Gastrocnemius medialis (tissue), 4 donors: Measurements from ENCODE around the gene FOXO6. TPM values are rescaled to one million over a fixed set of nuclear protein-coding genes. Genes with fewer than 3 reads are reported as not detected.

Source experiments
- ATAC-seq, 2 donors: fragments of 150-250 bp; one replicate each; pipeline ENCODE4 v1.9.1; 2016
- DNase-seq, 2 donors: peaks; one replicate each; pipeline ENCODE4 v3.0.0-alpha.2; 2019
- H3K27ac ChIP-seq, 4 donors: fragments of 200-600 bp; sonication (generic); 1 replicate in 1 of 4; 2 replicates in 3 of 4; pipeline ENCODE4 v1.5.1; 2016 to 2018; ENCODE audit warnings: mild to moderate bottlenecking in 2 of 4, moderate library complexity in 1 of 4
- H3K27me3 ChIP-seq, 3 donors: fragments of 200-600 bp; sonication (generic) in 2 of 3; 1 replicate in 1 of 3; 2 replicates in 2 of 3; pipeline versions ENCODE4 v1.5.1 to v1.6.0; 2016 to 2019; ENCODE audit warnings: mild to moderate bottlenecking in 1 of 3, moderate library complexity in 1 of 3
- H3K36me3 ChIP-seq, 2 donors: fragments of 200-600 bp; sonication (generic) in 1 of 2; one replicate each; pipeline ENCODE4 v1.5.1; 2017 to 2018
- H3K4me1 ChIP-seq, 2 donors: fragments of 200-600 bp; sonication (generic) in 1 of 2; one replicate each; pipeline ENCODE4 v1.5.1; 2016 to 2017; ENCODE audit warnings: mild to moderate bottlenecking in 2 of 2
- H3K4me3 ChIP-seq, 4 donors: fragments of 200-600 bp; sonication (generic) in 3 of 4; 1 replicate in 1 of 4; 2 replicates in 3 of 4; pipeline ENCODE4 v1.5.1; 2016 to 2019; ENCODE audit warnings: mild to moderate bottlenecking in 2 of 4
- H3K9me3 ChIP-seq, 3 donors: fragments of 200-600 bp; sonication (generic) in 2 of 3; 1 replicate in 1 of 3; 2 replicates in 2 of 3; pipeline ENCODE4 v1.5.1; 2016 to 2019
- POLR2A ChIP-seq, 2 donors: fragments of 450-650 bp; IDR thresholded peaks; one replicate each; pipeline ENCODE4 v1.6.1; 2017; ENCODE audit warnings: antibody characterized with exemption in 2 of 2, mild to moderate bottlenecking in 2 of 2, moderate library complexity in 2 of 2
- in situ Hi-C, 4 donors: fragments of 200-750 bp; cut with MboI; loops; one replicate each; pipeline versions ENCODE4 v1.15.0 to v1.8.0; 2017; ENCODE audit warnings: low sequenced_read_pairs in 4 of 4
- intact Hi-C: fragments of 100-400 bp; cut with DNase I; formaldehyde crosslinking; loops from one replicate; pipeline ENCODE4 v1.15.1; 2023; ENCODE audit warnings: low total_unique reads
- total RNA-seq, 4 donors: library from RNA; depleted of rRNA; stranded (reverse); fragments of >200 nt; gene quantifications; one replicate each; pipeline versions ENCODE4 v1.1.0 to v1.2.3, GENCODE V29; 2016
- TF ChIP-seq, protein P1 (sequence below), 5 experiments: fragments of 450-650 bp in 3 of 5; fragments of 200-600 bp in 2 of 5; sonication (generic) in 2 of 5; IDR thresholded peaks in 4 of 5; conservative IDR thresholded peaks in 1 of 5; 1 replicate in 4 of 5; 2 replicates in 1 of 5; pipeline ENCODE4 v1.5.1; 2016 to 2019; ENCODE audit warnings: antibody characterized with exemption in 5 of 5, mild to moderate bottlenecking in 3 of 5, moderate library complexity in 3 of 5

The FOXO6 gene
- total RNA-seq, 4 donors from 2014 or later = 0.20 to 3.9 (median 0.94) TPM

- Histone ChIP-seq H3K36me3 (no peaks in the 10 kb centered on the region), H3K27me3 (no peaks in the 10 kb centered on the region), H3K9me3 (no peaks in the 10 kb centered on the region), H3K27ac (no peak overlapping the region), H3K4me3 (no peak overlapping the region), H3K4me1 (peaks cover 28 to 34% of the 10 kb centered on the region in 2 donors)
- ATAC-seq = no peak
- no peak for TF ChIP-seq POLR2A (IDR thresholded peaks at IDR 0.05)
- TF ChIP-seq, protein P1, sequence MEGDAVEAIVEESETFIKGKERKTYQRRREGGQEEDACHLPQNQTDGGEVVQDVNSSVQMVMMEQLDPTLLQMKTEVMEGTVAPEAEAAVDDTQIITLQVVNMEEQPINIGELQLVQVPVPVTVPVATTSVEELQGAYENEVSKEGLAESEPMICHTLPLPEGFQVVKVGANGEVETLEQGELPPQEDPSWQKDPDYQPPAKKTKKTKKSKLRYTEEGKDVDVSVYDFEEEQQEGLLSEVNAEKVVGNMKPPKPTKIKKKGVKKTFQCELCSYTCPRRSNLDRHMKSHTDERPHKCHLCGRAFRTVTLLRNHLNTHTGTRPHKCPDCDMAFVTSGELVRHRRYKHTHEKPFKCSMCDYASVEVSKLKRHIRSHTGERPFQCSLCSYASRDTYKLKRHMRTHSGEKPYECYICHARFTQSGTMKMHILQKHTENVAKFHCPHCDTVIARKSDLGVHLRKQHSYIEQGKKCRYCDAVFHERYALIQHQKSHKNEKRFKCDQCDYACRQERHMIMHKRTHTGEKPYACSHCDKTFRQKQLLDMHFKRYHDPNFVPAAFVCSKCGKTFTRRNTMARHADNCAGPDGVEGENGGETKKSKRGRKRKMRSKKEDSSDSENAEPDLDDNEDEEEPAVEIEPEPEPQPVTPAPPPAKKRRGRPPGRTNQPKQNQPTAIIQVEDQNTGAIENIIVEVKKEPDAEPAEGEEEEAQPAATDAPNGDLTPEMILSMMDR (IDR thresholded peaks at IDR 0.05 in 4 of 5, conservative IDR thresholded peaks at IDR 0.05 in 1 of 5) = no peak
- intact Hi-C loops = loop anchor here (10.0 kb wide), 1 partner anchor 309 kb away; no protein-coding TSS in a partner anchor
- DNase-seq = no peak
- in situ Hi-C loops = no loop called here
Measured at GRCh38 chr1:41355356-41355755, 5.9 kb upstream of the FOXO6 start.

GRCh38 chr1:41355761-41356160 is 5.5 kb upstream of the FOXO6 start:
- H3K4me1 ChIP-seq = peaks cover 32 to 38% of the 10 kb centered on the region in 2 donors
- intact Hi-C loops (loop anchor here (10.0 kb wide), 1 partner anchor 309 kb away; no protein-coding TSS in a partner anchor), in situ Hi-C loops (no loop called here)
- H3K27ac ChIP-seq = no peak overlapping the region
- H3K27me3 ChIP-seq = no peaks in the 10 kb centered on the region
- ATAC-seq = no peak
- H3K9me3 ChIP-seq = no peaks in the 10 kb centered on the region
- no peaks in the 10 kb centered on the region for H3K36me3 ChIP-seq
- H3K4me3 ChIP-seq = no peak overlapping the region
- TF ChIP-seq, protein P1 (IDR thresholded peaks at IDR 0.05 in 4 of 5, conservative IDR thresholded peaks at IDR 0.05 in 1 of 5) = no peak
- no peak for TF ChIP-seq POLR2A (IDR thresholded peaks at IDR 0.05)
- no peak for DNase-seq

DNA sequence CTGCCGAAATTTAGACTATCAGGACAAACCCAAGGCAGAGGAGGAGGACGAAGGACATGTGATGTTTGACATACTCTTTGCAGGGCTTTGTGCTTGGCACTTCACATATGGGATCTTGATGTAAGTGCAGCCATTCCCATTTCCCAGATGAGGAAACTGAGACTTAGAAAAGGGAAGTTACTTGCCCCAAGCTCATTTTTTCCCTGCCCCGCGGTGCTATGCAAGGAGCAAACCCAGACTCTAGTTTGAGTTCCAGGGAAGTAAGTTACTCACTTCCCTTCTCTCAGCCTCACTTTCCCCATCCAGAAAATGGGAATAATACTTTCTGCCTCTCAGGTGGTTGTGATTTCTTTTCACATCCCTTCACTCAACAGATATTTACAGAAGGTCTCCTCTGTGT is 4.5 kb upstream of the FOXO6 start:
- Histone ChIP-seq H3K27ac (peak overlapping the region in 2 of 4 donors; percentile 78 to 84), H3K4me1 (peaks cover 32 to 38% of the 10 kb centered on the region in 2 donors), H3K27me3 (no peaks in the 10 kb centered on the region), H3K4me3 (no peak overlapping the region), H3K36me3 (no peaks in the 10 kb centered on the region), H3K9me3 (no peaks in the 10 kb centered on the region)
- no peak for DNase-seq
- intact Hi-C loops = loop anchor here (10.0 kb wide), 1 partner anchor 308 kb away; no protein-coding TSS in a partner anchor
- in situ Hi-C loops = no loop called here
- TF ChIP-seq POLR2A (IDR thresholded peaks at IDR 0.05) = no peak
- TF ChIP-seq, protein P1 (IDR thresholded peaks at IDR 0.05 in 4 of 5, conservative IDR thresholded peaks at IDR 0.05 in 1 of 5) = no peak
- no peak for ATAC-seq

- DNase-seq (peak in 1 of 2 donors; percentile 47), ATAC-seq (no peak)
- H3K4me1 ChIP-seq = peaks cover 37 to 44% of the 10 kb centered on the region in 2 donors
- H3K4me3 ChIP-seq = no peak overlapping the region
- H3K36me3 ChIP-seq = no peaks in the 10 kb centered on the region
- in situ Hi-C loops = no loop called here
- peak overlapping the region; percentile 74 to 84 (median 78) for H3K27ac ChIP-seq
- no peaks in the 10 kb centered on the region for H3K9me3 ChIP-seq
- H3K27me3 ChIP-seq = no peaks in the 10 kb centered on the region
- no peak for TF ChIP-seq POLR2A (IDR thresholded peaks at IDR 0.05)
- TF ChIP-seq, protein P1 (IDR thresholded peaks at IDR 0.05 in 4 of 5, conservative IDR thresholded peaks at IDR 0.05 in 1 of 5) = no peak
- intact Hi-C loops = loop anchor here (10.0 kb wide), 1 partner anchor 307 kb away; no protein-coding TSS in a partner anchor
Measured at GRCh38 chr1:41357451-41358101, 3.7 kb upstream of the FOXO6 start.
